Sciatic nerve (tissue), 2 donors: Measurements from ENCODE around the gene SLC15A1. TPM values are rescaled to one million over a fixed set of nuclear protein-coding genes. Genes with fewer than 3 reads are reported as not detected.
A peak's percentile ranks its signal among the peaks of the same experiment; 100 is the strongest.
"Not testable (repeated sequence)": the region's sequence is repeated elsewhere in the genome, so short reads cannot be mapped to it uniquely, and the experiment has no call there.

Experiments
- ATAC-seq: fragments of 200-7000 bp; cut with Tn5 transposase; one replicate; pipeline ENCODE4 v1.9.1; 2020; ENCODE audit warnings: mild to moderate bottlenecking, moderate library complexity
- DNase-seq: peaks from one replicate; pipeline ENCODE4 v3.0.0-alpha.2; 2020; ENCODE audit warnings: low spot score
- intact Hi-C: fragments of 100-400 bp; cut with DNase I; formaldehyde crosslinking; loops from one replicate; pipeline ENCODE4 v1.14.2; 2022
- total RNA-seq: library from RNA; stranded (reverse); fragmentation: NEBNext Ultra II Directional; extraction: Animal tissue kit (Norgen Biotek cat#: 25700); gene quantifications from one replicate; pipeline ENCODE4 v1.2.1, GENCODE V29; 2021
- donor health status: DM: no; HTN: no; CAD: no.
- donor health status: DM: no; HTN: no; CAD: no.

Gene SLC15A1
- total RNA-seq, 1 donor from 2014 or later = 0.22 TPM

GRCh38 chr13:98761986-98762616, 9.6 kb upstream of the SLC15A1 start:
- no peak for ATAC-seq
- DNase-seq = no peak
- intact Hi-C loops = no loop called here

- no peak for DNase-seq
- intact Hi-C loops = no loop called here
- ATAC-seq = no peak
Observed at GRCh38 chr13:98761126-98761985, 8.9 kb upstream of the SLC15A1 start.

- DNase-seq (no peak), ATAC-seq (no peak)
- intact Hi-C loops = no loop called here
Observed at GRCh38 chr13:98755729-98756128, 3.3 kb upstream of the SLC15A1 start.

- DNase-seq (no peak), ATAC-seq (no peak)
- intact Hi-C loops = no loop called here
Observed at GRCh38 chr13:98755116-98755515, 2.6 kb upstream of the SLC15A1 start.

- intact Hi-C loops, ATAC-seq, DNase-seq: not testable (repeated sequence)
Observed at GRCh38 chr13:98754468-98754867, 2.0 kb upstream of the SLC15A1 start.

- intact Hi-C loops = no loop called here
Observed at GRCh38 chr13:98751861-98752466, 508 bp downstream of the SLC15A1 start.

GRCh38 chr13:98751367-98751782, 1.1 kb downstream of the SLC15A1 start:
- no peak for DNase-seq
- intact Hi-C loops = no loop called here
- ATAC-seq = peak; percentile 10

More at GRCh38 chr13:98751861-98752466, 508 bp downstream of the SLC15A1 start:
- ATAC-seq (peak; percentile 39), DNase-seq (no peak)

- ATAC-seq (no peak), DNase-seq (no peak)
- intact Hi-C loops = no loop called here
Observed at GRCh38 chr13:98749501-98749900, 3.0 kb downstream of the SLC15A1 start.

- no peak for DNase-seq
- ATAC-seq = no peak
- intact Hi-C loops = no loop called here
Observed at GRCh38 chr13:98746968-98747367, 5.5 kb downstream of the SLC15A1 start.

- intact Hi-C loops = no loop called here
- DNase-seq (no peak), ATAC-seq (no peak)
Observed at GRCh38 chr13:98743377-98743776, 9.1 kb downstream of the SLC15A1 start.

GRCh38 chr13:98742961-98743360, 9.5 kb downstream of the SLC15A1 start:
- DNase-seq (no peak), ATAC-seq (no peak)
- intact Hi-C loops = no loop called here

- no peak for DNase-seq
- no peak for ATAC-seq
- intact Hi-C loops = no loop called here
Observed at GRCh38 chr13:98741741-98742435, 10.6 kb downstream of the SLC15A1 start.

GRCh38 chr13:98740131-98740530, 12.3 kb downstream of the SLC15A1 start:
- intact Hi-C loops = no loop called here
- no peak for ATAC-seq
- no peak for DNase-seq

GRCh38 chr13:98738993-98739392, 13.5 kb downstream of the SLC15A1 start:
- ATAC-seq (no peak), DNase-seq (no peak)
- intact Hi-C loops = no loop called here

- ATAC-seq (no peak), DNase-seq (no peak)
- intact Hi-C loops = no loop called here
Observed at GRCh38 chr13:98738213-98738612, 14.3 kb downstream of the SLC15A1 start.

- DNase-seq = no peak
- no peak for ATAC-seq
- intact Hi-C loops = no loop called here
Observed at GRCh38 chr13:98731925-98732324, 20.5 kb downstream of the SLC15A1 start.

GRCh38 chr13:98731038-98731437, 21.4 kb downstream of the SLC15A1 start:
- no peak for ATAC-seq
- no peak for DNase-seq
- intact Hi-C loops = no loop called here

- DNase-seq = no peak
- ATAC-seq = no peak
- intact Hi-C loops = no loop called here
Observed at GRCh38 chr13:98730441-98730840, 22.0 kb downstream of the SLC15A1 start.

- DNase-seq (no peak), ATAC-seq (no peak)
- intact Hi-C loops = no loop called here
Observed at GRCh38 chr13:98729658-98730057, 22.8 kb downstream of the SLC15A1 start.
